Stromal cell of bone marrow (primary cell): ENCODE results near the gene EHD2.
"Not testable (repeated sequence)": the region's sequence is repeated elsewhere in the genome, so short reads cannot be mapped to it uniquely, and the experiment has no call there.

ENCODE experiments used
- DNase-seq: peaks from one replicate; pipeline ENCODE4 v3.0.0-alpha.2; 2012; ENCODE audit warnings: low read depth

EHD2 gene

DNA sequence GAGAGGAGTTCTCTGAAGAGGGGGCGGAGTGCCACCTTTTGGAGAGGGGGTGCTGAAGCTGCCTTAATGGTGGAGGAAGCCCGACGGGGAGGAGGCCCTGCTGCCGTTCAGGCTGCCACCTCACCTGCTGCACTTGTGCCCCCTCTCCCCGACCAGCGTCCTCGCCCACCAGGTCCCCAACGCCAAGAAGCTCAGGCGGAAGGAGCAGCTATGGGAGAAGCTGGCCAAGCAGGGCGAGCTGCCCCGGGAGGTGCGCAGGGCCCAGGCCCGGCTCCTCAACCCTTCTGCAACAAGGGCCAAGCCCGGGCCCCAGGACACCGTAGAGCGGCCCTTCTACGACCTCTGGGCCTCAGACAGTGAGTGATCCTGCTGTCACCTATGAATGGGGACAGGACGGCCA, 37.5 kb downstream of the EHD2 start:
- DNase-seq: no peak

DNA sequence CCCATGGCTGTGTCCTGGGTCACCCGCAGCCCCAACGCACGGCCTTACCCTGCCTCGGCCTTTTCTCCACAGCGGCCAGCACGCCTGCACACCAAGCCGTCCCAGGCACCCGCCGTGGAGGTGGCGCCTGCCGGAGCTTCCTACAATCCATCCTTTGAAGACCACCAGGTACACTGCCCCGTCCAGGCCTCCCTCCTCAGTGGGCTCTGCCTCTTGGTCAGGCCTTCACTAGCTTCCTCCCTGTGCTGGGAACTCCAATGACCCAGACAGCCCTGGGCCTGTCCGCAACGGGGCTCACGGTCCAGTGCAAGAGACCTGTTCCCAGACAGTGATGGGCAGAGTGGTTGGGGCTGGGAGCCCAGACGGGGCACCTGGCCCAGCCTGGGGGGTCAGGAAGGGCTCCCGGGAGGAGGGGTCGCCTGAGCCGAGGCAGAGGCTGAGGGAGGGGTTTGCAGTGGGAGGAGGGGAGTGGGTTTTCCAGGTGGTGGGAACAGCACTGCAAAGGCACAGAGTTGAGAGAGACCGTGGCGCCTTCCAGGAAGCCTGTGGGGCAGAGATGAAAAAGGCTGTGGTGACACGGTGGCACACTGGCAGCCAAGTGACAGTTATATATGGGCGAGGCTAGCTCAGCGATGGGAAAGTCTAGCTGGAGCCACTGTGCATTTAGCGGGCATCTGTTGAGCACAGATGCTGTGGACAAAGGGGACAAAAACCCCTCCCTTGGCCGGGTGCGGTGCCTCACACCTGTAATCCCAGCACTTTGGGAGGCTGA, 39.4 kb downstream of the EHD2 start:
- DNase-seq: no peak

GRCh38 chr19:47754206-47755064, 41.2 kb downstream of the EHD2 start:
- no peak for DNase-seq

GRCh38 chr19:47755065-47755761, 42.0 kb downstream of the EHD2 start:
- DNase-seq: no peak

DNA sequence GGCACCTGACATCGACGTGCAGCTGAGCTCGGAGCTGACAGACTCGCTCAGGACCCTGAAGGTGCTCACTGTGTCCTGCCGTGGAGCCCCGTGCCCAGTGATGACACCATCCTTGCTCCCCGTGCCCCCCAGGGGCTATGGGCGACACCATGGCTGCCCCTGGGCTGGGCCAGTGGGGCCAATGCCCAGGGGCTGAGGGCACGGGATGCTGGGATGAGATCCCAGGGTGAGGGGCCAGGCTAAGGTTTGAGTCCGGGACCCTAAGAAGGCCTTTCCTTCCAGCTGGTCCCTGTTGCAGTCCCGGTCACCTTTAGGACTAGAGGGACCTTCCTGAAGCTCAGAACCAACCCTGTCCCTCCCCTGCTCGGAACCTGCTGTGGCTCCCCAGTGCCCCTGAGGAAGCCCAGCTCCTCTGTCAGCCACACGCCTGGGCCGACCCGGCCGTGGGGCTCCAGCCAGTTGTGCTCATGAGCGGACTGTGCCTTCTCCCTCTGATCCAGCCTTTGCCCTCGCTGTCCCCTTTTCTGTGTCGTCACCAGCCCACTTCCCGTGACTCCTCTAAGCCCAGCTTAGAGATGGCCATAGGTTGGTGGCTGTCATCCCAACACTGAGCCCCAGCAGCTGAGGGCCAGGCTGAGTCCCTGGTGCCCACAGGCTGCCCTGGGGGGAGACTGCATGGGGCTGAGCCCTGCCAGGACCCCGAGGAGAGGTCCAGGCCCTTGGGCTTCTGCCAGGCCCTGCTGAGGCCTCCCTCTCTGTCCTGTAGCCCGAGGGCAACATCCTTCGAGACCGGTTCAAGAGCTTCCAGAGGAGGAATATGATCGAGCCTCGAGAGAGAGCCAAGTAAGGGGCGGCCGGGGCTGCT, 42.8 kb downstream of the EHD2 start:
- DNase-seq: no peak

DNA sequence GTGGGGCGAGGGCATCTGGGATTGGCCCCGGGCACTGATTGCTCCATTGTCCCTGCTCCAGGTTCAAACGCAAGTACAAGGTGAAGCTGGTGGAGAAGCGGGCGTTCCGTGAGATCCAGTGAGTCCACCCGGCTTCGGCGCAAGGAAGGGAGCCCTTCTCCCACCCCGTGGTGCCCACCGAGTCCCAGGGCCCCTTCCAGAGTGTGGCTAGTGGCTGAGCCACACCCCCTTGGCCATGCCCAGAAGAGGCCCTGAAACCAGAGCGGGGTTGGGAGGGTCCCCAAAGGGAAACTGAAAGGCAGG, 43.4 kb downstream of the EHD2 start:
- no peak for DNase-seq

- no peak for DNase-seq
Observed at GRCh38 chr19:47756953-47757608, 43.9 kb downstream of the EHD2 start.

- DNase-seq: no peak
Observed at GRCh38 chr19:47757617-47758442, 44.6 kb downstream of the EHD2 start.

- DNase-seq: no peak
Observed at GRCh38 chr19:47758443-47758804, 45.2 kb downstream of the EHD2 start.

- DNase-seq: no peak
Observed at GRCh38 chr19:47760632-47760999, 47.4 kb downstream of the EHD2 start.

GRCh38 chr19:47761566-47761965, 48.3 kb downstream of the EHD2 start:
- no peak for DNase-seq

- DNase-seq: no peak
Observed at GRCh38 chr19:47762151-47762550, 48.9 kb downstream of the EHD2 start.

DNA sequence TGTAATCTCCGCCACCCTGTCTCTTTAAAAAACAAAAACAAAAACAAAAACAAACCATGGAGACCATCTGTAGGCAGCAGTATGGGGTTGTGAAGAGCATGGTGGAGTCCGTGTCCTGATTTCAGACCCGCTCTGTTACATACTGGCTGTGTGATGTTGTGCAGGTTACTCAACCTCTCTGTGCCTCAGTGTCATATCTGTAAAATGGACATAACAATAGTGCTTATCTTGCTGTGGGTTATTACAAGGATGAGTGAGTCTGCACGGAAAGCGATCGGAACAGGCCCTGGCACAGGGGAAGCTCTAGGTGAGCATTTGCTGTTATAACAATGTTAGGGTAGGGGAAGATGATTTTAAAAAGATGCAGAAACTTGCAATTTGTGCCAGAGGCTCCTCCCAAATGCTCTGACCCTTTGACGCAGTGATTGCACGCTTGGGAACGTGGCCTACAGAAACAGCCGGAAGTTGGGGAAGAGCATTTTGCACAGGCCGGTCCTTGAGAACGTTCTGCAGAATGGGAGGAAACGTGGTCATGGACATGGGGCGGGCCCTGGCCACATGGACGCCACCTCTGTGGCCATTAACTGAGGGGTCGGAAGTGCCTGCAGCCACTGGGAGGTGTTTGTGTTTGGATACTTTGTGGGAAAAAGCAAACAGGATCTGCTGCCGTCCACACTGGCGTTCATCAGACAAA, 49.5 kb downstream of the EHD2 start:
- no peak for DNase-seq

DNA sequence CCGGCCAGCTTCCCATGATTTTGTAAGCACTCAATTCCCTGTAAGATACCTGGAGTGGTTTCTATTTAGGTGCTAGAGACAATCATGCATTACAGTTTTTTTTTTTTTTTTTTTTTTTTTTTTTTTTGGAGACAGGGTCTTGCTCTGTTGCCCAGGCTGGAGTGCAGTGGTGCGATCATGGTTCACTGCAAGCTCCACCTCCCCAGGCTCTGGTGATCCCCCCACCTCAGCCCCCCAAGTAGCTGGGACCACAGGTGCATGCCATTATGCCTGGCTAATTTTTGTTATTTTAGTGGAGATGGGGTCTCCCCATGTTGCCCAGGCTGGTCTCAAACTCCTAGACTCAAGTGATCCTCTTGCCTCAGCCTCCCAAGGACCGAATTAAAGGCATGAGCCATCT, 51.5 kb downstream of the EHD2 start:
- not testable (repeated sequence) for DNase-seq

DNA sequence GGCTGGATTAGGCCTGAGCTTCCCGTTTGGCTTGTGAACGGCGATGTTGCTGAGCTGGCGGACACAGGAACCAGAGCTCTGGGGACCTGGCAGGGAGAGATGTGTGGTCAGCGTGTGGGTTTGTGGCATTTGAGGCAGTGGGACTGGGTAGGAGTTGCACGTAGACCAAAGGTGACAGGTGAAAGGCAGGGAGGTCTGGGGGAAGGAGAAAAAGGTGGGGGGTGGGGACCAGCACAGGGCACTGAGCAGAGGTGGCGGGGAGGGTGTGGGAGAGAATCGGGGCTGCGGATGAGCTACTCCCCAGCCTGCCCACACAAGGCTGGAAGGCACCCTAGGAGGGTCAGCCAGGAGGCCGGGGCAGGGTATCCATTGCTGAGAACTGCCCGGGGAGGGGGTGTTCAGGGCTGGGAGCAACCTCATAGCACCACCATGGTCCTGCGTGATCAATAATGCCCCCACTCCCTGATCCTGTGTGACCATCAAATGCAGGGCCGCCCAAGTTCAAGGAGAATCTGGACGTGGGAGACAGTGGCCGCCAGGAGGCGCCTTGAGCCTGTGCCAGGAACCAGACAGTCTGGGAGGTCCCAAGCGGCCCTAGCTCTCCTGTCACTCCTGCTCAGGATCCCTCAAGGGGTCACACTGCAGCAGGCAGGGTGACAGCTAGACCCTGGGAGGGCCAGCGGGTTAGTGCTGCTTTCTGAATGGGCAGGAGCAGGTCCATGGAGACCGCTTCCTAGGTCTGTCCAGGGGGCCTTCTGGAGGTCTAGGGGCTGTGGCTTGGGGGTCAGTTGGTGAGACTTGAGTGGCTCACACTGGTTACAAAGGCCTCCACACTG, 52.5 kb downstream of the EHD2 start:
- DNase-seq: no peak

DNA sequence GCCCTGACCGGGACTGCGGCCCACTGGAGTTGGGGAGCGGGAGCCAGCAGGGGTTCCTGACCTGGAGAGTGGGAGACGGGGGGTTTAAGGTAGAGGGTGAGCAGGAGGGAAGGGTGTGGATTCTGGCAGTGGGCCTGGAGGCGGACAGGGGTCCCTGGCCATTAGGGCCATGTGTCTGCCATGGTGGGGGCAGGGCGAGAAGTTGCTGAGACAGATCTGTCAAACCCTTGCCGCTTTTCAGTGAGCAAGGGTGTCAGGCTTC, 53.1 kb downstream of the EHD2 start:
- no peak for DNase-seq

DNA sequence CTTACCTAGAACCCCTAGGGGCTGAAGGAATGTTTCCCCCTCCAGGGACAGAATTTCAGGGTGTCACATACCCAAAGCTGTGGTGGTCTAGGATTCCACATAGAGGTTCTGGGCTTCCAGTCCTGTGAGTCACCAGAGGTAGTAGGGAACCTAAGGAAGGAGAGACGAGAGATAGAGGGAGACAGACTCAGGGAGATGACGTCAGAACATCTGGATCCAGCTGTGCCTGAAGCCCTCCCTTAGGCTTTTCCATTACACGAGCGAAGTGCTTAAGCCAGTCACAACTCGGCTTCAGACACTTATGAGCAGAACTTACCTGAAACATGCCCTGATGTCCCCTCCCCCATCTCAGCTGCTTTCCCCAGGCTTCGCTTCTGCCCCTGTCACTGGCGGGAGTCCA, 53.4 kb downstream of the EHD2 start:
- DNase-seq: no peak

DNA sequence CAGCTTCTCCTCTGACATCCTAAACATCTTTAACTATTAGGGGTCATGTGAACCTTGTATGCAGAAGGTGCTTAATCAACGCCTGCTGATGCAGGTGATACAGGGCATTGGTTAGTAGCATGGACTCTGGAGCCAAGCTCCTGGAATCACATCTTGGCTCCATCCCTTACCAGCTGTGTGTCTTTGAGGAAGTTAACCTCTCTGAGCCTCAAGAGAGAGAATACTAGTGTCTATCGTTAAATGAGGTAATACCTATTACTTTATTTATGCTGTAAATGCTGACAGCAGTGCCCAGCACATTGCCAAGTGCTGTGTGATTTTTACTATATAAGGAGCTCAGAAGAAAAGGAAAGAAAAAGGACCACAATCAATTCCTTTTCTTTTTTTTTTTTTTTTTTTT, 54.1 kb downstream of the EHD2 start:
- no peak for DNase-seq

DNA sequence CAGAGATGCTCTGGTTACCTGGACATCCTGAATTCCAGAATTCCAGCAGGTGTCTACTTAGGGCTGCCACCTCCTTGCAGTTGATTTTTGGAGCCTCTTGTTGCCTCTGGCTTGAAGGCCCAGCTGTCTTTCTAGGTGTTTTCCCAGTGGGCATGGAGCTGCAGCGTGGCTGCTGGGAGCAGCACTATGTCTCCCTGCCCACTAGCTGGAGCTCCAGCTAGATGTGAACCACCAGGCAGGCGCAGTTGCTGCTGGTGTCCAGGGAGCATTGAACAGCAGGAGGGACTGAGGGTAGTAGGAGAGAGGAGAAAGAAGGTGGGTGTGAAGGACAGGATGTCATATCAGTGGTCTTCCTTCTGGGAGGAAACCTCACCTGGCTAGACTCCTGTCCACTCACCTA, 55.4 kb downstream of the EHD2 start:
- DNase-seq: no peak

GRCh38 chr19:47769534-47769933, 56.3 kb downstream of the EHD2 start:
- no peak for DNase-seq
